ENCODE data around the gene PNKD.

DNA sequence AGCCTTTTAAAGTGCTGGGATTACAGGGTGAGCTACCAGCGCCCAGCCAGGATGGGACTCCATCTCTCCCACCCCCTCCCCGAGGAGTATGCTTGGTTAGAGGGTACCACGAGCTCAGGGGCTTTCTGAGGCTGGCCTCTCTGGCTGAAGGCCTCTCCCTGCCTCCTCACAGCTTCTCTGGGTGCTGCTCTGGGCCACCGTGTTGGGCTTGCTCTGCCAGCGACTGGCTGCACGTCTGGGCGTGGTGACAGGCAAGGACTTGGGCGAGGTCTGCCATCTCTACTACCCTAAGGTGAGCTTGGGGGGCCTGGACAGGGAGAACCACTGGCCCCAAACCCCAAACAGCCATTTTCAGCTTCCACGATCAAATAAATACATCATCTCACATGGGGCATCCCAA, 114.7 kb downstream of the PNKD start:
- TF ChIP-seq, protein P1, sequence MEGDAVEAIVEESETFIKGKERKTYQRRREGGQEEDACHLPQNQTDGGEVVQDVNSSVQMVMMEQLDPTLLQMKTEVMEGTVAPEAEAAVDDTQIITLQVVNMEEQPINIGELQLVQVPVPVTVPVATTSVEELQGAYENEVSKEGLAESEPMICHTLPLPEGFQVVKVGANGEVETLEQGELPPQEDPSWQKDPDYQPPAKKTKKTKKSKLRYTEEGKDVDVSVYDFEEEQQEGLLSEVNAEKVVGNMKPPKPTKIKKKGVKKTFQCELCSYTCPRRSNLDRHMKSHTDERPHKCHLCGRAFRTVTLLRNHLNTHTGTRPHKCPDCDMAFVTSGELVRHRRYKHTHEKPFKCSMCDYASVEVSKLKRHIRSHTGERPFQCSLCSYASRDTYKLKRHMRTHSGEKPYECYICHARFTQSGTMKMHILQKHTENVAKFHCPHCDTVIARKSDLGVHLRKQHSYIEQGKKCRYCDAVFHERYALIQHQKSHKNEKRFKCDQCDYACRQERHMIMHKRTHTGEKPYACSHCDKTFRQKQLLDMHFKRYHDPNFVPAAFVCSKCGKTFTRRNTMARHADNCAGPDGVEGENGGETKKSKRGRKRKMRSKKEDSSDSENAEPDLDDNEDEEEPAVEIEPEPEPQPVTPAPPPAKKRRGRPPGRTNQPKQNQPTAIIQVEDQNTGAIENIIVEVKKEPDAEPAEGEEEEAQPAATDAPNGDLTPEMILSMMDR (IDR thresholded peaks at IDR 0.05), result no peak
- no peak for TF ChIP-seq ZFX (IDR thresholded peaks at IDR 0.05; ENCODE audit: borderline replicate concordance)

Measured in 22Rv1 (cell line).